Vagina (tissue), 2 donors: ENCODE measurements around the gene HRK.
"Not testable (repeated sequence)": the region's sequence is repeated elsewhere in the genome, so short reads cannot be mapped to it uniquely, and the experiment has no call there.

Source experiments
- CTCF ChIP-seq, 3 experiments: fragments of 450-650 bp in 2 of 3; fragments of 200-600 bp in 1 of 3; sonication (generic) in 1 of 3; IDR thresholded peaks; one replicate each; pipeline ENCODE4 v1.5.1; 2017 to 2019; ENCODE audit warnings: antibody characterized with exemption in 3 of 3, mild to moderate bottlenecking in 2 of 3, moderate library complexity in 2 of 3
- POLR2A ChIP-seq, 2 donors: fragments of 450-650 bp; IDR thresholded peaks; one replicate each; pipeline ENCODE4 v1.6.1; 2017; ENCODE audit warnings: antibody characterized with exemption in 2 of 2, mild to moderate bottlenecking in 2 of 2, moderate library complexity in 2 of 2
- POLR2AphosphoS5 ChIP-seq, 2 donors: sonication (generic); formaldehyde crosslinking; IDR thresholded peaks; one replicate each; pipeline ENCODE4 v1.9.0; 2017; ENCODE audit warnings: antibody characterized with exemption in 2 of 2, mild to moderate bottlenecking in 2 of 2, low read depth in 1 of 2; ENCODE audit not compliant: insufficient read depth in 1 of 2

GRCh38 chr12:116814766-116815165, 66.5 kb downstream of the HRK start:
- not testable (repeated sequence) for TF ChIP-seq POLR2AphosphoS5 (IDR thresholded peaks at IDR 0.05; ENCODE audit: insufficient read depth in 1 of 2, low read depth in 1 of 2); CTCF (IDR thresholded peaks at IDR 0.05); POLR2A (IDR thresholded peaks at IDR 0.05)
